Caco-2 (cell line): Measurements from ENCODE around the gene PLCB1. TPM values are rescaled to one million over a fixed set of nuclear protein-coding genes. Genes with fewer than 3 reads are reported as not detected.

ENCODE experiments used
- BruUV-seq: library from RNA; stranded (reverse); fragments of 400-500 nt; replicated peaks from 2 replicates; lab custom pipeline; 2021; lab: Mats Ljungman, UMichigan
- CTCF ChIA-PET: fragments of 300-600 bp; sonication (Branson Sonifier 250); formaldehyde crosslinking; loops from one replicate; lab custom pipeline; 2022; ENCODE audit warnings: antibody characterized with exemption; lab: Charles Lee
- POLR2A ChIA-PET: fragments of 300-600 bp; sonication (Branson Sonifier 250); formaldehyde crosslinking; loops from one replicate; lab custom pipeline; 2022; ENCODE audit warnings: antibody characterized with exemption; lab: Charles Lee
- DNase-seq, 2 experiments: peaks; one replicate each; pipeline versions ENCODE4 v3.0.0 to v3.0.0-alpha.2; 2020 to 2022
- H3K27me3 ChIP-seq: replicated peaks from 2 replicates; pipeline ENCODE4 v1.6.0; 2011; ENCODE audit warnings: low read length; ENCODE audit not compliant: control insufficient read depth, insufficient read depth
- H3K36me3 ChIP-seq: 2 replicates; pipeline ENCODE4 v1.5.1; 2011; ENCODE audit warnings: low read length; ENCODE audit not compliant: control insufficient read depth, insufficient read depth
- H3K4me1 ChIP-seq: fragments of 250-450 bp; sonication (Bioruptor Pico); 2 replicates; pipeline ENCODE4 v1.5.1; 2020; ENCODE audit warnings: mild to moderate bottlenecking
- H3K4me3 ChIP-seq: 2 replicates; pipeline ENCODE4 v1.5.1; 2011; ENCODE audit warnings: low read depth, mild to moderate bottlenecking, control low read depth, low read length
- H3K9me3 ChIP-seq: fragments of 250-450 bp; sonication (Bioruptor Pico); 2 replicates; pipeline ENCODE4 v1.5.1; 2020; ENCODE audit warnings: mild to moderate bottlenecking, moderate library complexity
- H3K27ac Mint-ChIP-seq: one replicate; pipeline ENCODE4 v1.8.0; 2022; ENCODE audit warnings: mixed read lengths; ENCODE audit not compliant: unreplicated experiment
- H3K27me3 Mint-ChIP-seq: one replicate; pipeline ENCODE4 v1.8.0; 2022; ENCODE audit warnings: mixed read lengths; ENCODE audit not compliant: insufficient read depth, unreplicated experiment
- H3K36me3 Mint-ChIP-seq: one replicate; pipeline ENCODE4 v1.8.0; 2022; ENCODE audit warnings: mild to moderate bottlenecking, mixed read lengths; ENCODE audit not compliant: insufficient read depth, unreplicated experiment
- H3K4me1 Mint-ChIP-seq: one replicate; pipeline ENCODE4 v1.8.0; 2022; ENCODE audit warnings: low read depth, mixed read lengths; ENCODE audit not compliant: unreplicated experiment
- H3K4me3 Mint-ChIP-seq: one replicate; pipeline ENCODE4 v1.8.0; 2022; ENCODE audit warnings: mild to moderate bottlenecking, moderate library complexity, mixed read lengths; ENCODE audit not compliant: unreplicated experiment
- H3K9me3 Mint-ChIP-seq: one replicate; pipeline ENCODE4 v1.8.0; 2022; ENCODE audit warnings: mixed read lengths; ENCODE audit not compliant: unreplicated experiment
- CTCF ChIP-seq, 2 experiments: fragments of 200-600 bp in 1 of 2; IDR thresholded peaks; 1 replicate in 1 of 2; 2 replicates in 1 of 2; pipeline versions ENCODE4 v1.5.1 to v1.8.0; 2011 to 2022; ENCODE audit warnings: antibody characterized with exemption in 1 of 2, control low read depth in 1 of 2, inconsistent platforms in 1 of 2, low read depth in 1 of 2, low read length in 1 of 2, mild to moderate bottlenecking in 1 of 2, moderate library complexity in 1 of 2; ENCODE audit not compliant: insufficient read depth in 1 of 2, severe bottlenecking in 1 of 2, unreplicated experiment in 1 of 2
- intact Hi-C: fragments of 100-400 bp; cut with micrococcal nuclease; formaldehyde crosslinking; loops from one replicate; pipeline ENCODE4 v1.10.0; 2022; ENCODE audit not compliant: unreplicated experiment
- total RNA-seq: library from RNA; stranded (reverse); gene quantifications from 2 replicates; pipeline ENCODE4 v1.2.3, GENCODE V29; 2022

The PLCB1 gene
- total RNA-seq, 1 experiment from 2014 or later, result 105 TPM

GRCh38 chr20:8187740-8188139 is 55.7 kb downstream of the PLCB1 start:
- Histone ChIP-seq H3K4me1 (peaks cover 54% of the 10 kb centered on the region), H3K36me3 (no peaks in the 10 kb centered on the region; the same call in 1 of the 2 replicates), H3K27me3 (no peaks in the 10 kb centered on the region), H3K9me3 (no peaks in the 10 kb centered on the region), H3K4me3 (no peak overlapping the region)
- no peak for TF ChIP-seq CTCF (IDR thresholded peaks at IDR 0.05; ENCODE audit: insufficient read depth in 1 of 2, low read depth in 1 of 2, low read length in 1 of 2, severe bottlenecking in 1 of 2, unreplicated experiment in 1 of 2)
- intact Hi-C loops, result no loop called here
- H3K4me3 Mint-ChIP-seq, result no peak overlapping the region
- no peak for DNase-seq
- CTCF ChIA-PET, result no interaction called here
- peaks cover 13% of the 10 kb centered on the region for H3K9me3 Mint-ChIP-seq
- POLR2A ChIA-PET, result no interaction called here
- BruUV-seq, result no TSS peak
- peaks cover 9% of the 10 kb centered on the region for H3K36me3 Mint-ChIP-seq
- peaks cover 27% of the 10 kb centered on the region for H3K4me1 Mint-ChIP-seq
- no peaks in the 10 kb centered on the region for H3K27me3 Mint-ChIP-seq
- H3K27ac Mint-ChIP-seq, result no peak overlapping the region

GRCh38 chr20:8190043-8190880 is 58.2 kb downstream of the PLCB1 start:
- intact Hi-C loops, result loop anchor here (1.0 to 2.0 kb wide), 2 partner anchors 16 to 33 kb away; no protein-coding TSS in a partner anchor
- peak; percentile 42 to 58 for DNase-seq
- peaks cover 23% of the 10 kb centered on the region for H3K36me3 Mint-ChIP-seq
- no peaks in the 10 kb centered on the region for H3K27me3 ChIP-seq
- H3K4me1 Mint-ChIP-seq, result peaks cover 28% of the 10 kb centered on the region
- H3K36me3 ChIP-seq, result 0 out of 2 replicates have a peak, but pooled peaks cover 1% of the 10 kb centered on the region
- peaks cover 27% of the 10 kb centered on the region for H3K9me3 Mint-ChIP-seq
- no TSS peak for BruUV-seq
- peak overlapping the region; percentile 39 for H3K4me3 Mint-ChIP-seq
- no peak overlapping the region for H3K27ac Mint-ChIP-seq
- no peak overlapping the region for H3K4me3 ChIP-seq
- no peaks in the 10 kb centered on the region for H3K27me3 Mint-ChIP-seq
- CTCF ChIA-PET, result no interaction called here
- peaks cover 45% of the 10 kb centered on the region for H3K4me1 ChIP-seq
- H3K9me3 ChIP-seq, result peaks cover 9% of the 10 kb centered on the region
- POLR2A ChIA-PET, result interaction anchor here (0.5 kb wide), 1 partner anchor 42 kb away, joined by 4 read pairs; no protein-coding TSS in a partner anchor
- no peak for TF ChIP-seq CTCF (IDR thresholded peaks at IDR 0.05; ENCODE audit: insufficient read depth in 1 of 2, low read depth in 1 of 2, low read length in 1 of 2, severe bottlenecking in 1 of 2, unreplicated experiment in 1 of 2)

- ChIA-PET CTCF (no interaction called here), POLR2A (no interaction called here)
- no peaks in the 10 kb centered on the region for H3K27me3 ChIP-seq
- TF ChIP-seq CTCF (IDR thresholded peaks at IDR 0.05; ENCODE audit: insufficient read depth in 1 of 2, low read depth in 1 of 2, low read length in 1 of 2, severe bottlenecking in 1 of 2, unreplicated experiment in 1 of 2), result no peak
- no peak for DNase-seq
- H3K27ac Mint-ChIP-seq, result no peak overlapping the region
- H3K36me3 ChIP-seq, result 0 out of 2 replicates have a peak, but pooled peaks cover 1% of the 10 kb centered on the region
- H3K4me1 Mint-ChIP-seq, result peaks cover 14% of the 10 kb centered on the region
- H3K9me3 ChIP-seq, result peaks cover 9% of the 10 kb centered on the region
- intact Hi-C loops, result no loop called here
- no TSS peak for BruUV-seq
- H3K4me3 Mint-ChIP-seq, result no peak overlapping the region
- H3K36me3 Mint-ChIP-seq, result peaks cover 25% of the 10 kb centered on the region
- H3K27me3 Mint-ChIP-seq, result no peaks in the 10 kb centered on the region
- peaks cover 26% of the 10 kb centered on the region for H3K4me1 ChIP-seq
- no peak overlapping the region for H3K4me3 ChIP-seq
- peaks cover 21% of the 10 kb centered on the region for H3K9me3 Mint-ChIP-seq
Measured at GRCh38 chr20:8194721-8195120, 62.7 kb downstream of the PLCB1 start.
